Cardiac fibroblast (primary cell): ENCODE measurements around the gene OSBPL10.
"Not testable (repeated sequence)": the region's sequence is repeated elsewhere in the genome, so short reads cannot be mapped to it uniquely, and the experiment has no call there.

Source experiments
- DNase-seq, 2 donors: peaks; one replicate each; pipeline versions ENCODE4 v3.0.0 to v3.0.0-alpha.2; 2010; ENCODE audit warnings: low read depth in 2 of 2
- H3K4me3 ChIP-seq, 2 donors: replicated peaks in 1 of 2; 1 replicate in 1 of 2; 2 replicates in 1 of 2; pipeline ENCODE4 v1.5.1; 2011; ENCODE audit warnings: low read depth in 2 of 2, low read length in 2 of 2, mild to moderate bottlenecking in 2 of 2, moderate library complexity in 1 of 2
- TF ChIP-seq, protein P1 (sequence below): IDR thresholded peaks from one replicate; pipeline ENCODE4 v1.5.1; 2011; ENCODE audit warnings: low read depth, mild to moderate bottlenecking, low read length, inconsistent platforms

The OSBPL10 gene

DNA sequence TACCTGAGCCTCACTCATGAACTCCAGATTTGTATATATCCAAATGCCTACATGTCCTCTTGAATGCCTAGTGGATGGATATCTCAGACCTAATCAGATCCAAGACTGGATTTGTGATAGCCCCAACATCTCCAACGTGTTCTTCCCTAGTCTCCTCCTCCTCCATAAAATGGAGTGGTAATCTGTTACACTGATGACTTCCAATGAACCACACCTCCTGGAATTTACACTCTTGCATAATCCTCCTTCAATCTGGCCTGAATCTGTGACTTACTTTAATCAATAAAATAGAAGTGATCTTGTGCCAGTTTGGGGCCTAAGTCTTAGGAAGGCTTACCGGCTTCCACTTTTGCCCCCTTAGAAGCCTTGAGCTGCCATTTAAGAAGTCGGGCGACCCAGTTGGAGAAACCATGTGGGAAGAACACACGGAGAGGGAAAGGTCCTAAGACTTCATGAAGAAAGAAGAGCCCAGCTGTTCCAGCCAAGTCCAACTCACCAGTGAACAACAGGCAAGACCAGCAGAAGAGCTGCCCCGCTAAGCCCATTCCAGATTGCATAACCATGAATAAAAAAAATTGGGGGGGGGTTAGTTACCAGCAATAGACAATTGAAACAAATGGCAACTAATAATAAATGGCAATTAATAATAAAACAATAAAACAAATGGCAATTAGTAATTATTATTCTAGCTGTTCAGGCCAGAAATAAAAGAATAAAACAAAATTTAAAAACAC, 284.1 kb downstream of the OSBPL10 start:
- no peak for DNase-seq
- H3K4me3 ChIP-seq, result no peak overlapping the region
- TF ChIP-seq, protein P1, sequence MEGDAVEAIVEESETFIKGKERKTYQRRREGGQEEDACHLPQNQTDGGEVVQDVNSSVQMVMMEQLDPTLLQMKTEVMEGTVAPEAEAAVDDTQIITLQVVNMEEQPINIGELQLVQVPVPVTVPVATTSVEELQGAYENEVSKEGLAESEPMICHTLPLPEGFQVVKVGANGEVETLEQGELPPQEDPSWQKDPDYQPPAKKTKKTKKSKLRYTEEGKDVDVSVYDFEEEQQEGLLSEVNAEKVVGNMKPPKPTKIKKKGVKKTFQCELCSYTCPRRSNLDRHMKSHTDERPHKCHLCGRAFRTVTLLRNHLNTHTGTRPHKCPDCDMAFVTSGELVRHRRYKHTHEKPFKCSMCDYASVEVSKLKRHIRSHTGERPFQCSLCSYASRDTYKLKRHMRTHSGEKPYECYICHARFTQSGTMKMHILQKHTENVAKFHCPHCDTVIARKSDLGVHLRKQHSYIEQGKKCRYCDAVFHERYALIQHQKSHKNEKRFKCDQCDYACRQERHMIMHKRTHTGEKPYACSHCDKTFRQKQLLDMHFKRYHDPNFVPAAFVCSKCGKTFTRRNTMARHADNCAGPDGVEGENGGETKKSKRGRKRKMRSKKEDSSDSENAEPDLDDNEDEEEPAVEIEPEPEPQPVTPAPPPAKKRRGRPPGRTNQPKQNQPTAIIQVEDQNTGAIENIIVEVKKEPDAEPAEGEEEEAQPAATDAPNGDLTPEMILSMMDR, result no peak

DNA sequence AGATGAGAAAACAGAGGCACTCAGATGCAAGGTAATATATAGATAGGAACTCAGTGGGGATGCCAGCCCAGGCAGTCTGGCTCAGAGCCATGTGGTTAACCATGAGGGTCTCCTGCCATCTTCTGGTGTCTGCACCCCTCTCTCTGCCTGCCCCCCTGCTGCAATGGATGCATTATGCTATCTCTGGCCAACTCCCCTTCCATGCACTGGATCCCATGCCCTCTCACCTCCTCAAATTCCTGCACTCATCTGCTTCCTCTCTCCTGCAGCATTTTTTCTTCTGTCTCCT, 285.1 kb downstream of the OSBPL10 start:
- TF ChIP-seq, protein P1, result no peak
- H3K4me3 ChIP-seq, result no peak overlapping the region
- DNase-seq, result no peak

DNA sequence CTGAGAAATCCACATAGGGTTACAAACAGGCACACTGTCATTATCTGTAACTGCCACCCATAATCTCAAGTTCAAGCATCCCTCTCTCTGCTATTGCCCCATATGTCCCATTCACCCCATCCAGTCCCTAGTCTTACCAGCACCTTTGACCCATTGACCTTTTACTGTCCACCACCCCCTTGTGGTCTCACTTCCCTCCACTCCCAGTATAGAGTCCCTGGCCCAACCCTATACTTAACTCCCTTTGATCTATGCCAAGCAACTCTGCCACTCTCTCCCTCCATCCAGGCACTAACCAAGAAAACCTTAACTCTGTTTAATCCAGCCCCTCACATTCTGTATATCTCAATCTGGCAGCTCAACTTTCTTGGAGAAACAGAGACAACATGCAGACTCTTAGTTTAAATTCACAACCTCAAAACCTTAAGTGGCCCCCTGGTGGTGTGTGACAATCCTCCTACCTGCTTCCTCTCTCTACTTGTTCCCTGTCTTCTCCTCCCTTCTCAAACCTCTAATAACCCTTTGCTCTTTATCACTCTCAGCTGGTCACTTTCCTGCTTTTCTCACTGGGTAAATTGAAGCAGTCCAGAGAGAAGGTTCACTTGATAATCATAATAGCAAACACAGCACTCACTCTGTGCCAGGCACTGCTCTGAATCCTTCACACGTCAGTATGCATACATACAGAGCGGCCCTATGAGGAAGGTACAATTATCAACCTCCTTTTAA, 285.6 kb downstream of the OSBPL10 start:
- TF ChIP-seq, protein P1, result peak; percentile 28
- no peak overlapping the region for H3K4me3 ChIP-seq
- DNase-seq, result peak in 1 of 2 donors; percentile 13

DNA sequence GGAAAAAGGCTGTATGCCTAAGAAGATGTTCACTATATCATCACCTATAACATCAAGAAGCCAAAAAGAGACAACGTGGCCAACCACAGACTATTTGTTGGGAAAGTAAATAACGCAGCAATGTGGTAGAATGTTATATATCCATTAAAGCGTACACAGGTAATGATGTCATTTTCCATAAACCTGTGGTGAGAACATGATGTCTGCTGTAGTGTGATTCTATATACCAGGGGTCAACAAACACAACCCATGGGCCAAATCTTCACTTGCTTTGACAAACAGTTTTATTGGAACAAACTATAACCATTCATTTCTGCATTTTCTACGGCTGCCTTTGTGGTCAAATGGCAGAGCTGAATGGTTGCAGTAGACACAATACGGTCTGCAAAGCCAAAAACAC, 287.7 kb downstream of the OSBPL10 start:
- TF ChIP-seq, protein P1, result no peak
- DNase-seq, result no peak

DNA sequence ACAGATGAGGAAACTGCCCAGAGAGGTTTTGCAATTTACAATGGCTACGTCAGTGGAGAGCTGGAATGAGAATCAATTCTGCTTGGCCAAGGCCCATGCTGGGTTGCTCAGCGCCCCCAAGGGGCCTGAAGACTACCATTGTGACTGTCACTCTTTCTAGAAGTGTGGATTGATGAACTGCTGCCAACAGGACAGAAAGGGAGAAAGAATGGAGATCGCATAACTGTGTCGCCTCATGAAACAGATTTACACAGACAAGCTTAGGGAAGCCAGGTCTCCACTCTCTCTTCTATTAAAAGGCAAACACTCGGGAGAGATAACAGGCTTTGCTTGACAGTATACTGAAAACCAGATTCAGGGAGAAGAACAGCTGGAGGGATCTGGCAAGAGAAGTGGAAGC, 288.3 kb downstream of the OSBPL10 start:
- DNase-seq, result no peak
- no peak overlapping the region for H3K4me3 ChIP-seq
- TF ChIP-seq, protein P1, result no peak

More for the DNA sequence above, 287.7 kb downstream of the OSBPL10 start:
- H3K4me3 ChIP-seq, result no peak overlapping the region

DNA sequence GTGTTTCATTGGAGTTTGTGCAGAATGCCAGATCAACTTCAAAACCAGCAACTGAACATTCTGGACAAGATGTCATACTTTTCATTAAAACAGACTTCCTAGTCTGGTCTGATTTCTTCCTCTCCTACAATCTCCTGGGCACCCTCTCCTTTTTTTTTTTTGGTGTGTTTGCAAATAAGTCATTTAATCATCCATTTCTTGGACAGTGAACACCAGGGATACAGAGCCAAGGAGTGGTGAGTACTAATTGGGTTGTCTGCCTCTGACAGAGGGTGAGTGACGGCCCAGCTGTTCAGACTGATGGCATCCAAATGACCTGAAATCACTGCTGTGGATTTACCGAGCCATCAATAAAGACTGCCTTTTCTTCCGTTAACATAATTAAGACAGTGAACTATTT, 290.3 kb downstream of the OSBPL10 start:
- TF ChIP-seq, protein P1, result no peak
- H3K4me3 ChIP-seq, result no peak overlapping the region
- no peak for DNase-seq

DNA sequence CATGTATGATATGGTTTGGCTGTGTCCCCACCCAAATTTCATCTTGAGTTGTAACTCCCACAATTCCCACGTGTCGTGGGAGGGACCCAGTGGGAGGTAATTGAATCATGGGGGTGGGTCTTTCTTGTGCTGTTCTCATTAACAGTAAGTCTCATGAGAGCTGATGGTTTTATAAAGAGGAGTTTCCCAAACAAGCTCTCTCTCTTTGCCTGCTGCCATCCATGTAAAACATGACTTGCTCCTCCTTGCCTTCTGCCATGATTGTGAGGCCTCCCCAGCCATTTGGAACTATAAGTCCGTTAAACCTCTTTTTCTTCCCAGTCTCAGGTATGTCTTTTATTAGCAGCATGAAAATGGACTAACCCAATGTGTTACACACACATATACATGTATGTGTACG, 291.5 kb downstream of the OSBPL10 start:
- DNase-seq, H3K4me3 ChIP-seq: not testable (repeated sequence)
